Sigmoid colon (tissue), 7 donors: ENCODE data around the gene KLK5. TPM values are rescaled to one million over a fixed set of nuclear protein-coding genes. Genes with fewer than 3 reads are reported as not detected.

Experiments
- DNase-seq: peaks from one replicate; pipeline ENCODE4 v3.0.0-alpha.2; 2019
- H3K27ac ChIP-seq, 4 donors: fragments of 200-600 bp; sonication (generic); one replicate each; pipeline ENCODE4 v1.5.1; 2016 to 2019; ENCODE audit warnings: mild to moderate bottlenecking in 1 of 4
- H3K27me3 ChIP-seq, 3 donors: fragments of 200-600 bp; sonication (generic); one replicate each; pipeline ENCODE4 v1.5.1; 2019; ENCODE audit warnings: mild to moderate bottlenecking in 1 of 3
- H3K36me3 ChIP-seq, 4 donors: fragments of 200-600 bp; sonication (generic); one replicate each; pipeline ENCODE4 v1.5.1; 2016 to 2019
- H3K4me1 ChIP-seq, 4 donors: fragments of 200-600 bp; sonication (generic); one replicate each; pipeline ENCODE4 v1.5.1; 2017 to 2019
- H3K4me3 ChIP-seq, 4 donors: fragments of 200-600 bp; sonication (generic); one replicate each; pipeline ENCODE4 v1.5.1; 2017 to 2019; ENCODE audit warnings: mild to moderate bottlenecking in 2 of 4, moderate library complexity in 1 of 4
- H3K9me3 ChIP-seq, 4 donors: fragments of 200-600 bp in 3 of 4; sonication (generic) in 3 of 4; one replicate each; pipeline versions ENCODE4 v1.5.1 to v1.6.1; 2013 to 2019
- EP300 ChIP-seq, 4 donors: sonication (generic); formaldehyde crosslinking; IDR thresholded peaks; one replicate each; pipeline ENCODE4 v1.6.1; 2017; ENCODE audit warnings: antibody characterized with exemption in 4 of 4
- POLR2A ChIP-seq, 2 donors: fragments of 450-650 bp; IDR thresholded peaks; one replicate each; pipeline ENCODE4 v1.6.1; 2016; ENCODE audit warnings: antibody characterized with exemption in 2 of 2, mild to moderate bottlenecking in 2 of 2, moderate library complexity in 2 of 2
- POLR2AphosphoS5 ChIP-seq, 4 donors: sonication (generic); formaldehyde crosslinking; IDR thresholded peaks; one replicate each; pipeline ENCODE4 v1.6.1; 2017; ENCODE audit warnings: antibody characterized with exemption in 4 of 4
- WGBS, 2 donors: extraction: QIAGEN DNeasy Blood & Tissue Kit; methylation state at CpG; one replicate each; pipeline ENCODE4 v1.1.7; 2013; 5-methylcytosine and 5-hydroxymethylcytosine counted together
- intact Hi-C: fragments of 100-400 bp; cut with DNase I; formaldehyde crosslinking; loops from one replicate; pipeline ENCODE4 v1.15.1; 2023
- polyA plus RNA-seq, 3 donors: library from polyadenylated mRNA; stranded (reverse); fragments of 200-250 nt; gene quantifications; one replicate each; pipeline ENCODE4 v1.2.3, GENCODE V29; 2013
- total RNA-seq, 4 donors: library from RNA; depleted of rRNA; stranded (reverse); fragments of >200 nt; gene quantifications; one replicate each; pipeline ENCODE4 v1.1.0, GENCODE V29; 2016
- TF ChIP-seq, protein P1 (sequence below), 4 experiments: fragments of 450-650 bp in 3 of 4; fragments of 200-600 bp in 1 of 4; IDR thresholded peaks; one replicate each; pipeline ENCODE4 v1.5.1; 2016 to 2019; ENCODE audit warnings: antibody characterized with exemption in 4 of 4, mild to moderate bottlenecking in 3 of 4, moderate library complexity in 2 of 4
- donor health status: healthy with polysubstance abuse.
- donor health status: Bipolar disorder and iron deficiency.
- donor health status: healthy.

The KLK5 gene
- total and polyA plus RNA-seq, 7 donors: not detected

DNA sequence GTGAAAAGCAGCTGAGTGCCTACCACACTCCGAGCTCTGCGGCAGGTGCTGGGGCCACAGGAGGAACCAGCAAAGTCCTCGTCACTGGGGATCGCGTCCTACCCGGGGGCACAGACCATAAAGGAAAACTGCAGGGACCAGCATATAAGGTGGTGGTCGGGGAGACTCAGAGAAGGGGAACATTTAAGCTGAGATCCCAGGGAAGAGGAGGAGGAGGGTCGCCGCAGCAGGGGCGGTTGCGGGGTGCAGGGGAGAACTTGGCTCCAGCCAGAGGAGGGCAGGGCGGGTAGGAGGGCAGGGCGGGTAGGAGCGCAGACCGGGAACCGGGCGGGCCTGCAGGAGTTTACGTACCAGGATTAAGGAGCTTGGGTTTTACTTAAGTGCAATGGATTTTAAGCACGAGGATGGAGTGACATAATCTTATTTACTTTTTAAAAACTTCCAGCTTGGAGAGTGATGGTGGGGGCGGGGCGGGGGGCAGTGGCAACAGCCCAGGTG lies 40.7 kb downstream of the KLK5 start:
- WGBS, 2 donors: 7 to 17% methylated on average over 21 of the region's 21 CpGs
- no peaks in the 10 kb centered on the region for H3K36me3 ChIP-seq
- H3K27me3 ChIP-seq: peaks cover 19 to 82% (median 52%) of the 10 kb centered on the region in 3 donors
- no peak for DNase-seq
- no peak overlapping the region for H3K27ac ChIP-seq
- H3K9me3 ChIP-seq: peaks cover 0 to 3% (median 0%) of the 10 kb centered on the region in 4 donors
- no peak overlapping the region for H3K4me3 ChIP-seq
- TF ChIP-seq EP300 (IDR thresholded peaks at IDR 0.05) (no peak), POLR2AphosphoS5 (IDR thresholded peaks at IDR 0.05) (no peak), POLR2A (IDR thresholded peaks at IDR 0.05) (no peak)
- TF ChIP-seq, protein P1, sequence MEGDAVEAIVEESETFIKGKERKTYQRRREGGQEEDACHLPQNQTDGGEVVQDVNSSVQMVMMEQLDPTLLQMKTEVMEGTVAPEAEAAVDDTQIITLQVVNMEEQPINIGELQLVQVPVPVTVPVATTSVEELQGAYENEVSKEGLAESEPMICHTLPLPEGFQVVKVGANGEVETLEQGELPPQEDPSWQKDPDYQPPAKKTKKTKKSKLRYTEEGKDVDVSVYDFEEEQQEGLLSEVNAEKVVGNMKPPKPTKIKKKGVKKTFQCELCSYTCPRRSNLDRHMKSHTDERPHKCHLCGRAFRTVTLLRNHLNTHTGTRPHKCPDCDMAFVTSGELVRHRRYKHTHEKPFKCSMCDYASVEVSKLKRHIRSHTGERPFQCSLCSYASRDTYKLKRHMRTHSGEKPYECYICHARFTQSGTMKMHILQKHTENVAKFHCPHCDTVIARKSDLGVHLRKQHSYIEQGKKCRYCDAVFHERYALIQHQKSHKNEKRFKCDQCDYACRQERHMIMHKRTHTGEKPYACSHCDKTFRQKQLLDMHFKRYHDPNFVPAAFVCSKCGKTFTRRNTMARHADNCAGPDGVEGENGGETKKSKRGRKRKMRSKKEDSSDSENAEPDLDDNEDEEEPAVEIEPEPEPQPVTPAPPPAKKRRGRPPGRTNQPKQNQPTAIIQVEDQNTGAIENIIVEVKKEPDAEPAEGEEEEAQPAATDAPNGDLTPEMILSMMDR (IDR thresholded peaks at IDR 0.05): no peak
- H3K4me1 ChIP-seq: peaks cover 0 to 6% (median 0%) of the 10 kb centered on the region in 4 donors
- intact Hi-C loops: no loop called here

GRCh38 chr19:50911206-50912101 lies 41.4 kb downstream of the KLK5 start, which contains the start of gene KLK4:
KLK4 (minus strand) TSS chr19:50911395; CDS start chr19:50910738, 657 bp downstream.
- no peaks in the 10 kb centered on the region for H3K36me3 ChIP-seq
- TF ChIP-seq, protein P1 (IDR thresholded peaks at IDR 0.05): no peak
- TF ChIP-seq POLR2A (IDR thresholded peaks at IDR 0.05) (no peak), EP300 (IDR thresholded peaks at IDR 0.05) (no peak)
- peaks cover 19 to 83% (median 55%) of the 10 kb centered on the region in 3 donors for H3K27me3 ChIP-seq
- no peak within 1 kb of the TSS for H3K27ac ChIP-seq
- peaks cover 0 to 6% (median 0%) of the 10 kb centered on the region in 4 donors for H3K4me1 ChIP-seq
- no peak for DNase-seq
- no peak within 1 kb of the TSS for H3K4me3 ChIP-seq
- intact Hi-C loops: no loop called here
- 70% methylated on average over 9 of the region's 9 CpGs for WGBS, 2 donors
- peaks cover 0 to 3% (median 0%) of the 10 kb centered on the region in 4 donors for H3K9me3 ChIP-seq

- H3K4me3 ChIP-seq: no peak overlapping the region
- H3K36me3 ChIP-seq: no peaks in the 10 kb centered on the region
- intact Hi-C loops: no loop called here
- H3K27ac ChIP-seq: no peak overlapping the region
- H3K27me3 ChIP-seq: peaks cover 19 to 83% (median 53%) of the 10 kb centered on the region in 3 donors
- DNase-seq: no peak
- peaks cover 0 to 3% (median 0%) of the 10 kb centered on the region in 4 donors for H3K9me3 ChIP-seq
- WGBS, 2 donors: 72 to 73% methylated on average over 4 of the region's 4 CpGs
- H3K4me1 ChIP-seq: peaks cover 0 to 6% (median 0%) of the 10 kb centered on the region in 4 donors
- TF ChIP-seq POLR2AphosphoS5 (IDR thresholded peaks at IDR 0.05) (no peak), EP300 (IDR thresholded peaks at IDR 0.05) (no peak), POLR2A (IDR thresholded peaks at IDR 0.05) (no peak)
- TF ChIP-seq, protein P1 (IDR thresholded peaks at IDR 0.05): no peak
Observed at GRCh38 chr19:50910722-50911121, 42.1 kb downstream of the KLK5 start.

- H3K36me3 ChIP-seq: no peaks in the 10 kb centered on the region
- DNase-seq: no peak
- no peak overlapping the region for H3K27ac ChIP-seq
- H3K27me3 ChIP-seq: peaks cover 19 to 85% (median 53%) of the 10 kb centered on the region in 3 donors
- WGBS, 2 donors: 5 to 6% methylated on average over 36 of the region's 36 CpGs
- TF ChIP-seq EP300 (IDR thresholded peaks at IDR 0.05) (no peak), POLR2A (IDR thresholded peaks at IDR 0.05) (no peak), POLR2AphosphoS5 (IDR thresholded peaks at IDR 0.05) (no peak)
- TF ChIP-seq, protein P1 (IDR thresholded peaks at IDR 0.05): no peak
- H3K4me1 ChIP-seq: peaks cover 0 to 6% (median 0%) of the 10 kb centered on the region in 4 donors
- peaks cover 0 to 3% (median 0%) of the 10 kb centered on the region in 4 donors for H3K9me3 ChIP-seq
- intact Hi-C loops: no loop called here
- peak overlapping the region in 1 of 4 donors; percentile 17 for H3K4me3 ChIP-seq
Observed at GRCh38 chr19:50909240-50910070, 43.4 kb downstream of the KLK5 start.
